SK-N-SH (cell line): Measurements from ENCODE around the gene C14orf180. TPM values are rescaled to one million over a fixed set of nuclear protein-coding genes. Genes with fewer than 3 reads are reported as not detected.

Experiments used
- CTCF ChIA-PET: fragments of 300-600, 350-600 bp; formaldehyde crosslinking; extraction: SDS; loops from one replicate; lab custom pipeline; 2021; lab: Yijun Ruan, JAX
- POLR2A ChIA-PET: fragments of 350-600 bp; sonication (Branson Sonifier 250); formaldehyde crosslinking; extraction: SDS; loops from one replicate; lab custom pipeline; 2020; ENCODE audit warnings: antibody characterized with exemption, inconsistent platforms; lab: Yijun Ruan, JAX
- DNase-seq: peaks from one replicate; pipeline ENCODE4 v3.0.0; 2012
- H2AFZ ChIP-seq: fragments of 200-600 bp; sonication (generic); 2 replicates; pipeline ENCODE4 v1.8.1; 2016; ENCODE audit warnings: antibody characterized with exemption, mild to moderate bottlenecking, low read depth
- H3F3A ChIP-seq: fragments of 200-600 bp; sonication (generic); replicated peaks from 2 replicates; pipeline ENCODE3; 2016; ENCODE audit warnings: antibody characterized with exemption, mild to moderate bottlenecking; ENCODE audit not compliant: insufficient read depth
- H3K27ac ChIP-seq, 2 experiments: fragments of 200-500 bp in 1 of 2; fragments of 200-600 bp in 1 of 2; sonication (Bioruptor generic) in 1 of 2; sonication (generic), shearing (Covaris generic) in 1 of 2; 2 replicates each; pipeline versions ENCODE4 v1.5.1 to v1.6.1; 2014 to 2016; ENCODE audit warnings: low read depth in 2 of 2, inconsistent platforms in 1 of 2, low read length in 1 of 2, mild to moderate bottlenecking in 1 of 2, mixed read lengths in 1 of 2
- H3K27me3 ChIP-seq: fragments of 200-600 bp; sonication (generic), shearing (Covaris generic); 2 replicates; pipeline ENCODE4 v1.6.1; 2016; ENCODE audit warnings: mixed run types; ENCODE audit not compliant: insufficient read depth
- H3K36me3 ChIP-seq, 2 experiments: fragments of 200-500 bp in 1 of 2; fragments of 200-600 bp in 1 of 2; sonication (Bioruptor generic) in 1 of 2; sonication (generic) in 1 of 2; replicated peaks in 1 of 2; 2 replicates each; pipeline versions ENCODE3 to v1.5.1; 2014 to 2016; ENCODE audit warnings: low read length in 1 of 2, mild to moderate bottlenecking in 1 of 2; ENCODE audit not compliant: insufficient read depth in 2 of 2, control insufficient read depth in 1 of 2
- H3K4me1 ChIP-seq, 2 experiments: fragments of 200-500 bp in 1 of 2; fragments of 200-600 bp in 1 of 2; sonication (Bioruptor generic) in 1 of 2; sonication (generic), shearing (Covaris generic) in 1 of 2; 2 replicates each; pipeline versions ENCODE4 v1.5.1 to v1.6.1; 2014 to 2016; ENCODE audit warnings: low read depth in 1 of 2, low read length in 1 of 2, mixed run types in 1 of 2; ENCODE audit not compliant: insufficient read depth in 2 of 2, control insufficient read depth in 1 of 2
- H3K4me2 ChIP-seq: fragments of 200-600 bp; sonication (generic), shearing (Covaris generic); 2 replicates; pipeline ENCODE4 v1.6.1; 2017; ENCODE audit warnings: mixed run types
- H3K4me3 ChIP-seq, 2 experiments: fragments of 200-500 bp in 1 of 2; fragments of 200-600 bp in 1 of 2; sonication (Bioruptor generic) in 1 of 2; sonication (generic), shearing (Covaris generic) in 1 of 2; 2 replicates each; pipeline versions ENCODE4 v1.5.1 to v1.8.1; 2014 to 2016; ENCODE audit warnings: low read depth in 2 of 2, inconsistent platforms in 1 of 2, low read length in 1 of 2, mild to moderate bottlenecking in 1 of 2, mixed read lengths in 1 of 2, moderate library complexity in 1 of 2
- H3K79me2 ChIP-seq: fragments of 200-600 bp; sonication (generic); 2 replicates; pipeline ENCODE4 v1.8.1; 2017; ENCODE audit warnings: mild to moderate bottlenecking; ENCODE audit not compliant: insufficient read depth
- H3K9ac ChIP-seq: fragments of 200-600 bp; sonication (generic); 2 replicates; pipeline ENCODE4 v1.6.1; 2017; ENCODE audit warnings: mixed run types
- H3K9me2 ChIP-seq: fragments of 200-600 bp; sonication (generic); 2 replicates; pipeline ENCODE4 v1.6.1; 2017; ENCODE audit warnings: mixed run types
- H3K9me3 ChIP-seq: fragments of 200-600 bp; sonication (generic); 2 replicates; pipeline ENCODE4 v1.6.1; 2017; ENCODE audit warnings: mixed run types, mild to moderate bottlenecking, moderate library complexity
- H4K20me1 ChIP-seq: fragments of 200-600 bp; sonication (generic); 2 replicates; pipeline ENCODE4 v1.6.1; 2017; ENCODE audit warnings: mild to moderate bottlenecking, mixed run types; ENCODE audit not compliant: insufficient read depth
- CHD2 ChIP-seq: fragments of 150-350 bp; IDR thresholded peaks from 2 replicates; pipeline ENCODE4 v1.6.1; 2018; ENCODE audit warnings: low read length; ENCODE audit not compliant: partially characterized antibody
- ELF1 ChIP-seq: IDR thresholded peaks from 2 replicates; pipeline ENCODE4 v1.4.0; 2012
- EP300 ChIP-seq, 2 experiments: IDR thresholded peaks; 2 replicates each; pipeline versions ENCODE4 v1.4.0 to v1.6.1; 2012; ENCODE audit warnings: borderline replicate concordance in 1 of 2, low read depth in 1 of 2, low read length in 1 of 2
- EZH2phosphoT487 ChIP-seq: fragments of 200-600 bp; sonication (generic); IDR thresholded peaks from 2 replicates; pipeline ENCODE4 v1.6.1; 2017; ENCODE audit warnings: low read depth, mixed run types, mild to moderate bottlenecking, antibody characterized with exemption, moderate library complexity, borderline replicate concordance
- FOXJ3 ChIP-seq: sonication (generic); formaldehyde crosslinking; IDR thresholded peaks from 2 replicates; pipeline ENCODE4 v1.5.1; 2020; ENCODE audit warnings: mild to moderate bottlenecking, missing genetic modification reagents
- GATA2 ChIP-seq: sonication (generic); formaldehyde crosslinking; IDR thresholded peaks from 2 replicates; pipeline ENCODE4 v1.5.0; 2020; ENCODE audit warnings: mild to moderate bottlenecking, missing genetic modification reagents
- NFIC ChIP-seq: IDR thresholded peaks from 2 replicates; pipeline ENCODE4 v1.4.0; 2012; ENCODE audit warnings: borderline replicate concordance
- POLR2AphosphoS5 ChIP-seq: IDR thresholded peaks from 2 replicates; pipeline ENCODE4 v1.6.1; 2012; ENCODE audit warnings: low read depth, low read length
- RCOR1 ChIP-seq: fragments of 150-350 bp; IDR thresholded peaks from 2 replicates; pipeline ENCODE4 v1.6.1; 2017; ENCODE audit warnings: antibody characterized with exemption, low read length
- RXRA ChIP-seq: IDR thresholded peaks from 2 replicates; pipeline ENCODE4 v1.4.0; 2012; ENCODE audit warnings: low read depth, mild to moderate bottlenecking, borderline replicate concordance
- TAF1 ChIP-seq: IDR thresholded peaks from 2 replicates; pipeline ENCODE4 v1.6.1; 2012; ENCODE audit warnings: low read depth, mild to moderate bottlenecking, low read length, moderate library complexity, borderline replicate concordance
- TCF12 ChIP-seq: IDR thresholded peaks from 2 replicates; pipeline ENCODE4 v1.4.0; 2012
- TEAD4 ChIP-seq: IDR thresholded peaks from 2 replicates; pipeline ENCODE4 v1.4.0; 2012; ENCODE audit warnings: mild to moderate bottlenecking, borderline replicate concordance; ENCODE audit not compliant: insufficient read depth
- WGBS: methylation state at CpG from one replicate; pipeline ENCODE4 v1.1.6; 2017; ENCODE audit warnings: low lambda C conversion rate; 5-methylcytosine and 5-hydroxymethylcytosine counted together
- polyA plus RNA-seq, 3 experiments: library from polyadenylated mRNA; depleted of rRNA; stranded (reverse); fragments of >200 nt; gene quantifications; 2 replicates each; pipeline ENCODE4 v1.2.3, GENCODE V29; 2012
- TF ChIP-seq, protein P1 (sequence below): fragments of 150-350 bp; IDR thresholded peaks from 2 replicates; pipeline ENCODE4 v1.6.1; 2017; ENCODE audit warnings: antibody characterized with exemption, low read length, low read depth, borderline replicate concordance
- TF ChIP-seq, protein P2 (sequence below): IDR thresholded peaks from 2 replicates; pipeline ENCODE4 v1.4.0; 2012; ENCODE audit warnings: low read depth, borderline replicate concordance
- TF ChIP-seq, protein P3 (sequence below): IDR thresholded peaks from 2 replicates; pipeline ENCODE4 v1.4.0; 2012; ENCODE audit warnings: low read depth
- TF ChIP-seq, protein P4 (sequence below): IDR thresholded peaks from 2 replicates; pipeline ENCODE4; 2012
- TF ChIP-seq, protein P5 (sequence below): fragments of 150-350 bp; IDR thresholded peaks from 2 replicates; pipeline ENCODE4 v1.6.1; 2016; ENCODE audit warnings: mild to moderate bottlenecking, low read depth, low read length

C14orf180 gene
- 0.05 TPM in 1 of 2 replicates, not detected in the other for polyA plus RNA-seq (2012; rRNA removed)
- 0.01 TPM in 1 of 2 replicates, not detected in the other for polyA plus RNA-seq (2012; cell fraction: cytosol; rRNA removed)
- polyA plus RNA-seq (2012; cell fraction: nucleus; rRNA removed) = 0.04 and 0.06 TPM in 2 replicates

DNA sequence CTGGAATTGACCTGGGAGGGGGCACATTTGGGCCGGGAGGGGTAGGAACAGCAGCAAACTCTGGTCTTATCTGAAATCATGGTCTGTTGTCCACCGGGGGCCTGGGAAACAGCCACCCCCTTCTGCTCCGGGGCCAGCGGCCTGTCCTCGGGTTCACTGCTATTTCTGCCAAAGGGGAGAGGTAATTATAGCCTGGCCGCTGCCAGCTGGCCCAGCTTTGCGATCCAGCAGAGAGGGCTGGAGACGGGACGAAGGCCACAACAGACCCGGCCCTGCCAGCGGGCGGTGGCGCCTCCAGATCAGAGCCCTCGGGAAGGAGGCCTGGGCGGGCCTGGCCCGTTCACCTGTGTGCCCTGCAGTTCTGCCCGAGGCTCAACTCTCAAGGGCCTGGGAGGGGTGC, at the start of gene C14orf180:
Gene C14orf180, plus strand, starts transcription at position 258 of the 400 bp plus-strand sequence. CDS start 6,667 bp downstream, outside the sequence.
- ChIA-PET POLR2A (interaction anchor here (0.7 to 1.2 kb wide), 2 partner anchors 22 to 426 kb away, joined by 3 read pairs; no protein-coding TSS in a partner anchor), CTCF (interaction anchor here (0.6 to 8.5 kb wide), 8 partner anchors 12 to 502 kb away, joined by 3 to 96 read pairs (median 3); no protein-coding TSS in a partner anchor)
- Histone ChIP-seq H3K36me3 (no peaks in the 10 kb centered on the region), H3K9me3 (no peaks in the 10 kb centered on the region), H3K4me1 (peaks cover 0 to 82% of the 10 kb centered on the region in 2 experiments; a peak in 1 of 4 replicates), H2AFZ (no peak within 1 kb of the TSS), H3K9ac (no peak within 1 kb of the TSS), H3K27me3 (no peaks in the 10 kb centered on the region), H4K20me1 (no peaks in the 10 kb centered on the region), H3K4me3 (no peak within 1 kb of the TSS), H3K27ac (peak within 1 kb of the TSS in 1 of 2 experiments; percentile 81; a peak in 2 of 4 replicates), H3K4me2 (no peak within 1 kb of the TSS), H3F3A (no peaks in the 10 kb centered on the region), H3K79me2 (no peaks in the 10 kb centered on the region), H3K9me2 (no peaks in the 10 kb centered on the region)
- no peak for TF ChIP-seq TAF1
- TF ChIP-seq FOXJ3 = peak; percentile 62; the same call in 1 of the 2 replicates
- TF ChIP-seq RCOR1 = peak; percentile 80
- TF ChIP-seq GATA2 (CRISPR knock-in tag) = peak; percentile 53
- peak; percentile 24 for TF ChIP-seq CHD2
- 11% methylated on average over 5 of the region's 17 CpGs for WGBS
- peak; percentile 85 for DNase-seq

DNA sequence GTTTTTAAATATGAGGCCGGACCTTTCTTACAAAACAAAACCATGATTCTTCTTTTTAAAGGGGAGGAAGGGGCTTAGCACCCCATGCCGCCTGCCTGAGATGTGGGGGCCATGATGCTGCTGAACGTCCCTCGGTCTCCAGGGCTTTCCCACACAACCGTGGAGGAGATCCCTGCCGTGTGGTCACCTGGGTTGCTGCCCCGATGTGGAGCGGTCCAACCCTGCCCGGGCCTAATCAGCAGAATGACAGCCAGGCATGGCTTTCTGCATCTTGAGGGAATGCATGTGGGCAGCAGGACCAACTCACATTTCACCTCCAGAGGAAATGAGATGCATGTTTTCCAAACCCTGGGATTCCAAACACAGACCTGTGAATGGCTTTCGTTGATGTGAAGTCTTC, 48.9 kb upstream of the C14orf180 start:
- no peak for TF ChIP-seq POLR2AphosphoS5
- TF ChIP-seq ELF1 = no peak
- no peak for TF ChIP-seq RCOR1
- TF ChIP-seq EP300 (IDR thresholded peaks at IDR 0.05; ENCODE audit: borderline replicate concordance in 1 of 2, low read depth in 1 of 2, low read length in 1 of 2) = no peak
- TF ChIP-seq, protein P1, sequence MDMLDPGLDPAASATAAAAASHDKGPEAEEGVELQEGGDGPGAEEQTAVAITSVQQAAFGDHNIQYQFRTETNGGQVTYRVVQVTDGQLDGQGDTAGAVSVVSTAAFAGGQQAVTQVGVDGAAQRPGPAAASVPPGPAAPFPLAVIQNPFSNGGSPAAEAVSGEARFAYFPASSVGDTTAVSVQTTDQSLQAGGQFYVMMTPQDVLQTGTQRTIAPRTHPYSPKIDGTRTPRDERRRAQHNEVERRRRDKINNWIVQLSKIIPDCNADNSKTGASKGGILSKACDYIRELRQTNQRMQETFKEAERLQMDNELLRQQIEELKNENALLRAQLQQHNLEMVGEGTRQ = no peak
- TF ChIP-seq, protein P2, sequence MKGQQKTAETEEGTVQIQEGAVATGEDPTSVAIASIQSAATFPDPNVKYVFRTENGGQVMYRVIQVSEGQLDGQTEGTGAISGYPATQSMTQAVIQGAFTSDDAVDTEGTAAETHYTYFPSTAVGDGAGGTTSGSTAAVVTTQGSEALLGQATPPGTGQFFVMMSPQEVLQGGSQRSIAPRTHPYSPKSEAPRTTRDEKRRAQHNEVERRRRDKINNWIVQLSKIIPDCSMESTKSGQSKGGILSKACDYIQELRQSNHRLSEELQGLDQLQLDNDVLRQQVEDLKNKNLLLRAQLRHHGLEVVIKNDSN = no peak
- TF ChIP-seq, protein P3, sequence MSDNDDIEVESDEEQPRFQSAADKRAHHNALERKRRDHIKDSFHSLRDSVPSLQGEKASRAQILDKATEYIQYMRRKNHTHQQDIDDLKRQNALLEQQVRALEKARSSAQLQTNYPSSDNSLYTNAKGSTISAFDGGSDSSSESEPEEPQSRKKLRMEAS = no peak
- no peak for TF ChIP-seq TCF12
- no peak for TF ChIP-seq GATA2 (CRISPR knock-in tag)
- TF ChIP-seq, protein P4, sequence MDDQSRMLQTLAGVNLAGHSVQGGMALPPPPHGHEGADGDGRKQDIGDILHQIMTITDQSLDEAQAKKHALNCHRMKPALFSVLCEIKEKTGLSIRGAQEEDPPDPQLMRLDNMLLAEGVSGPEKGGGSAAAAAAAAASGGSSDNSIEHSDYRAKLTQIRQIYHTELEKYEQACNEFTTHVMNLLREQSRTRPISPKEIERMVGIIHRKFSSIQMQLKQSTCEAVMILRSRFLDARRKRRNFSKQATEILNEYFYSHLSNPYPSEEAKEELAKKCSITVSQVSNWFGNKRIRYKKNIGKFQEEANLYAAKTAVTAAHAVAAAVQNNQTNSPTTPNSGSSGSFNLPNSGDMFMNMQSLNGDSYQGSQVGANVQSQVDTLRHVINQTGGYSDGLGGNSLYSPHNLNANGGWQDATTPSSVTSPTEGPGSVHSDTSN = no peak
- TF ChIP-seq EZH2phosphoT487 = no peak
- no peak for TF ChIP-seq TAF1
- TF ChIP-seq, protein P5, sequence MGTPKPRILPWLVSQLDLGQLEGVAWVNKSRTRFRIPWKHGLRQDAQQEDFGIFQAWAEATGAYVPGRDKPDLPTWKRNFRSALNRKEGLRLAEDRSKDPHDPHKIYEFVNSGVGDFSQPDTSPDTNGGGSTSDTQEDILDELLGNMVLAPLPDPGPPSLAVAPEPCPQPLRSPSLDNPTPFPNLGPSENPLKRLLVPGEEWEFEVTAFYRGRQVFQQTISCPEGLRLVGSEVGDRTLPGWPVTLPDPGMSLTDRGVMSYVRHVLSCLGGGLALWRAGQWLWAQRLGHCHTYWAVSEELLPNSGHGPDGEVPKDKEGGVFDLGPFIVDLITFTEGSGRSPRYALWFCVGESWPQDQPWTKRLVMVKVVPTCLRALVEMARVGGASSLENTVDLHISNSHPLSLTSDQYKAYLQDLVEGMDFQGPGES = no peak
- TF ChIP-seq TEAD4 = no peak
- no peak for TF ChIP-seq RXRA
- no peak for TF ChIP-seq NFIC
- Histone ChIP-seq H3K27ac (no peak overlapping the region), H4K20me1 (no peaks in the 10 kb centered on the region), H3K9me2 (no peaks in the 10 kb centered on the region), H2AFZ (no peak overlapping the region), H3K79me2 (no peaks in the 10 kb centered on the region), H3K4me3 (no peak overlapping the region), H3K9ac (no peak overlapping the region), H3K4me1 (no peaks in the 10 kb centered on the region), H3K27me3 (no peaks in the 10 kb centered on the region), H3K4me2 (no peak overlapping the region), H3F3A (no peaks in the 10 kb centered on the region), H3K9me3 (no peaks in the 10 kb centered on the region), H3K36me3 (no peaks in the 10 kb centered on the region)
- CTCF ChIA-PET = no interaction called here
- POLR2A ChIA-PET = no interaction called here
- DNase-seq = no peak
- WGBS = 31% methylated on average over 7 of the region's 10 CpGs
